CD4-positive, alpha-beta T cell treated with Interleukin-12 subunit alpha and Interleukin-12 subunit beta, for 1 hour (primary cell): ENCODE data around the gene COA8.
A peak's percentile ranks its signal among the peaks of the same experiment; 100 is the strongest.
"Not testable (repeated sequence)": the region's sequence is repeated elsewhere in the genome, so short reads cannot be mapped to it uniquely, and the experiment has no call there.

Experiments
- DNase-seq: peaks from one replicate; pipeline ENCODE4 v3.0.0-alpha.2; 2020

Gene COA8

GRCh38 chr14:103581206-103581605, 18.4 kb downstream of the COA8 start:
- no peak for DNase-seq

- DNase-seq = no peak
Measured at GRCh38 chr14:103581954-103582703, 19.4 kb downstream of the COA8 start.

DNA sequence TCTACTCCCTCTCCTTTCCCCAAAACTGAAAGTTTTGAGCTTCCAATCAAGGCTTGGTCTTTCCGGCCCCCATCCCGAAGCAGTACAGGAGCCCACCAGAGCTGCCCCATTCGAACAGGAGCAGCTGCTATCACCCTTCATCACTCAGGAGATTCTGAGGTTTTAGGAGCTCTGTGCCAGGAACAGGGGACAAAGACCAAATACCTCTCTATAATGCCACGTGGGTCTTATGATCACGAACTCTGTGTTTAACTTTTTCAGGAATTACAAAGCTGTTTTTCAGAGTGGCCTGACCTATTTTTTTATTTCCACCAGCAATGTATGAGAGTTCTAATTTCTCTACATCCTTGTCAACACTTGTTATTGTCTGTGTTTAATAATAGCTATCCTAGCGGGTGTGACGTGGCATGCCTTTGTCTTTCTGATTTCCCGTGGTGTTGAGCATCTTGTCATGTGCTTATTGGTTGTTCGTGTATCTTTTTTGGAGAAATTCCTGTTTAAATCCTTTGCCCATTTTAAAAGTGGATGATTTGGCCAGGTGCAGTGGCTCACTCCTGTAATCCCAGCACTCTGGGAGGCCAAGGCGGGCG, 21.7 kb downstream of the COA8 start:
- no peak for DNase-seq

DNA sequence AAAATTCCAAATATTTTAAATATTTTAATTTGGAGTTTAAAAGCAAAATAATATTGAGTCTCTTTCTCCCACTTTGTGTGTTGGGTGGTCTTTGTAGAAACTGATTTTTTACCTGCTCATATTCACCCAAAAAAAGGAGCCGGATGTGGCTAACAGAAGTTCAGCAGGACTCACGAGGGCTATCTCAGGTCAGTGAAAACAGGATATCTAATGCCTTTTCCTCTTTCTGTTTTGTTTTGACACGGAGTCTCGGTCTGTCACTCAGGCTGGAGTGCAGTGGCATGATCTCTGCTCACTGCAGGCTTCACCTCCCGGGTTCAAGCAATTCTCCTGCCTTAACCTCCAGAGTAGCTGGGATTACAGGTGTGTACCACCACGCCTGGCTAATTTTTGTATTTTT, 30.8 kb downstream of the COA8 start:
- DNase-seq = no peak

DNA sequence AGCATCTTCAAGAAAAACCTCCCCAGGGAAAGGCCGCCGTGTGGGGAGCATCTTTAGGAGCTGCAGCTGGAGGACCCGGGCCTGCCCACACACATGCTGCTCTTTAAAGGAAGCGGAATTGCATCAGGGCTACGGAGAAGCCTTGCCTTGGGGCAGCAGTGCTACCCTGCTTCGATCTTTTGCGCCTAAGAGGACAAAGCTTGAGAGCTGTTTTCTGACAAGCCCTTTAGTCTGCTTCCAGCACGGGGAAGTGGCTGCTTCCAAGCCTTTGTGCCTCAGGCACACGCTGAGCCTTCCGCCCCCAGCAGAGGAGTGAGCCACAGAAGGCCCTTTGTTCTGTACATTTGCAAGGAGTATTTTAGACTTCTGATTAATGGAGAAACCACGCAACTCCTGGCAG, 31.5 kb downstream of the COA8 start:
- DNase-seq = no peak

DNA sequence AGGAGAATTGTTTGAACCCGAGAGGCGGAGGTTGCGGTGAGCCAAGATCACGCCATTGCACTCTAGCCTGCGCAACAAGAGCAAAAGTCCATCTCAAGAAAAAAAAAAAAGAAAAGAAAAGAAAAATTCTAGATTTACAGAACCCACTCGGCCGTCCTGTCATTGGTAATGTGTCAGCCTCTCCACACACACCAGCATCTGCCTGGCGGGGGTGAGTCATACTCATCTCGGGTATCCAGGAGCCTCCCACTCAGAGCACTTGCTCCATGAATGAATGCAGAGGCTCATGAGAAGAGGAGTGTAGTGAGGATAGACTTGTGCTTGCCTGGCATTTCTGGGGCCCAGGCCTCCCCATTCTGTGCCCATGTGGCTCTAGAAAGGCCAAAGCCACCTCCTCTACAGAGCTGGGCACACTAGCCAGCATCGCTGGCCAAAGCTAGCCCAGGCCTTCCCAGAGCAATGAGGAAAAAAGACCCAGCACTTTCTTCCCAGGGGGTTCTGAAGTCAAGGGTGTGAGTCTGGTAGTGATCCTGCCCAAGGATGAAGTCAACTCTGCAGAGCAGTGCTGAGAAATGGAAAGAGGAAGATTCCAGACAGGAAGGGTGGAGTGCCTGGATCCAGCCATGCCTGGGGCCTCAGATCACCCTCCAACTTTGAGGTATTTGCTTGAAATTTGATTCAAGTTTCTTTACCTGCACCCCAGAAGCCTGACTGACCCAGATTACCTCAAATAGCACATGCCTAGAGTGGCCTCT, 35.0 kb downstream of the COA8 start:
- no peak for DNase-seq

DNA sequence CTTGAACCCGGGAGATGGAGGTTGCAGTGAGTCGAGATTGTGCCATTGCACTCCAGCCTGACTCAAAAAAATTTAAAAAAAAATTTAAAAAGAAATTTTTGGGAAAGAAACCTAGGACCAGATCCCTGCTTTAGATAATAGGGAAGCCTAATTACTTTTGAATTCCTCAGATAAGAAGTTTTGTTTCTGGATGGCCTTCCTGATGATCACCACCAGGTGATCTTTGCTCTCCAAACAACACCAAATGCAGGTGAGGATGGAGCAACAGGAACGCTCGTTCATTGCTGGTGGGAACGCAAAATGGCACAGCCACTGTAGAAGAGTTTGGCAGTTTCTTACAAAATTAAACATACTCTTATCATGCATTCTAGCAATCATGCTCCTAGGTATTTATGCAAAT, 37.7 kb downstream of the COA8 start:
- DNase-seq = no peak

DNA sequence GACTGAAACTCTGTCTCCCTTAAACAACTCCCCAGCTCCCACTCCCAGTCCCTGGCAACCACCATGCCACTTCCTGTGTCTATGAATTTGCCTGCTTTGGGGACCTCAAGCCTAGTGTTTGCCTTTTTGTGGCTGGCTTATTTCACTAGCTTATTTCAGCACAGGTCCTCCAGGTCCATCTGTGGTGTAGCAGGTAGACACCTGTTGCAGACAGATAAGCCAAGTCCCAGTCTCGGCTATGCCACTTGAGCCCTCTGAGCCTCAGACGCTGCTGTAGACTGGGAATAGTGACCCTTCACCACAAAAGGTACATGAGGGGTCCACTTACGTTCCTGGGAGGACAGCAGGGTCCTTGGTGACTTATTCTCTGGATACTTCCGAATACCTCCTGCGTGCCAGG, 41.9 kb downstream of the COA8 start:
- DNase-seq = no peak

GRCh38 chr14:103606963-103607668, 44.4 kb downstream of the COA8 start:
- DNase-seq = peak; percentile 60

GRCh38 chr14:103607822-103608221, 45.1 kb downstream of the COA8 start:
- no peak for DNase-seq

- not testable (repeated sequence) for DNase-seq
Measured at GRCh38 chr14:103609081-103609480, 46.3 kb downstream of the COA8 start.

DNA sequence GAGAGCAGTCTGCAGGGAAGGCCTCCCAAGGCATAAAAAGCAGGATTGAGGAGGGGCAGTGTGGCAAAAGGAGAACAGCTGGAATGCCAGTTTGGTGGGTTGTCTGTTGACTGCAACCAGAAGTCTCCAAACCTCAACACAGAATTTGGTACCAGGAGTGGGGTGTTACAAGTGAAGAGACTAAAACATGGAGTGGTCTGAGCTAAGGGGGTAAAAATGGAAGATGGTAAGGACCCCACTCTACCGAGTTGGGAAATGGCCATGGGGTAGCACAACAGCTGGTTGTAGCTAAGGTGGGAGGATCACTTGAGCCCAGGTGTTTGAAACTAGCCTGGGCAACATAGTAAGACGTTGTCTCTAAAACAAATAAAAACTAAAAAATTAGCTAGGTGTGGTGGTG, 48.5 kb downstream of the COA8 start:
- no peak for DNase-seq

DNA sequence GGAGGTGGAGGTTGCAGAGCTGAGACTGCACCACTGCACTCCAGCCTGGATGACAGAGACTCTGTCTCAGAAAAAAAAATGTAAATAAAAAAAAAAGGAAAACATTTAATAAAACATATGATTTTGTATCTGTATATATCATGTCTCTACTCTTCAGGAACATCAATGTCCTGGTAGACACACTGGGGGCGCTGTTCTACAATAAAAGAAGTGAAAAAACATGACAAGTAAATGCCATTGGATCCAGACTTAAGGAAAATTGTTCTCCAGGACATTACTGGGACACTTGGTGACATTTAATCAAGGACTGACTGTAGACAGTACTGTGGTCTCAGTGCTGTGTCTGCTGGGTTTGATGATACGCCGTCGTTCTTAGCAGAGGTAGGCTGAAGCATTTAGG, 50.8 kb downstream of the COA8 start:
- DNase-seq = peak; percentile 23

DNA sequence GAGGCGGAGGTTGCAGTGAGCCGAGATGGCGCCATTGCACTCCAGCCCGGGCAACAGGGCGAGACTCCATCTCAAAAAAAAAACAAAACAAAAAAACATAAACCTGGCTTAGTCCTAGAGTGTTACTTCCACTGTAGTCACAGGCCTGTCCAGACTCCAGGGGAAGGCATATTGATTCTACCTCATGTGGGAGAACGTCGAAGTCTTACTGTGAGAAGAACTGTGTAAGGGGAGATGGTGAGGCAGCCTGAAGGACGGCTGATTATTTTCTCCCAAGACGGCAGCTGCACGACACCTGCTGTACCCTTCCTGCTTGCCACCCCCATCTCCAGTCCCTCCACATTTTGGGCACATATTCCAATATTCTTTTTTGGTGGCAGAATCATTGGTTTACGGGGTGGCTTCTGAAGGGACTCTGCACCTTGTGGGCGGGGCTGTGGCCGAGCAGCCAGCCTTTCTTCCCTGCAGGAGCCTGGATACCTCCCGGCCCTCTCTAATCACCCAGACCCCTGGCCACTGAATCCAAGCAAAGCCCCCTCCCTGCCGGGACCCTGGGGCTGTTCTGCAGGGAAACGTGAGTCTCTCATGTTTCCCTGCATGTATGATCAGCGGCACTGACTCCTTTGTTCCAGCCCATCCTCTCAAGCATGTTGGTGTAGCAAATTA, 54.0 kb downstream of the COA8 start:
- DNase-seq = no peak

GRCh38 chr14:103619057-103619456, 56.3 kb downstream of the COA8 start:
- DNase-seq = no peak

GRCh38 chr14:103621860-103622259, 59.1 kb downstream of the COA8 start:
- DNase-seq = no peak

- no peak for DNase-seq
Measured at GRCh38 chr14:103623308-103623707, 60.5 kb downstream of the COA8 start.

- DNase-seq = no peak
Measured at GRCh38 chr14:103623883-103624482, 61.2 kb downstream of the COA8 start.

DNA sequence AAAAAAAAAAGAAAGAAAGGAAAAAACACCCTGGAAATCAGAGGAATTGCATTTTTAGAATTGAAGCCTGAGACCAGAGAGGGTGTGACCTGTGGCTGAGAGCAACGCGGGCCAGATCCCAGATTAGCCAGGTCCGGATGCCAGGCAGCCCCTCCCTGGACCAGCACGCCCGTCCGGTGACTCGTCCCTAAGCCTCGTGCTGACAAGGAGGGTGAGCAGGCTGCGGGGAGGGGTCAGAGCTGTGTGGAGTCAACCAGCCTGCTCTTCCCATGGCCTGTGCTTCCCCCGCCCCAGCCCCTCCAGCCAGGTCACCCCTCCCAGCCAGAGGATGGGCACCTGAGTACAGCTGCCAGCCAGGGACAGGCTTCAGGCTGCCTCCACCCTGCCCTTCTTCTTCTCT, 62.1 kb downstream of the COA8 start:
- no peak for DNase-seq

- peak; percentile 51 for DNase-seq
Measured at GRCh38 chr14:103625356-103626095, 62.8 kb downstream of the COA8 start.

DNA sequence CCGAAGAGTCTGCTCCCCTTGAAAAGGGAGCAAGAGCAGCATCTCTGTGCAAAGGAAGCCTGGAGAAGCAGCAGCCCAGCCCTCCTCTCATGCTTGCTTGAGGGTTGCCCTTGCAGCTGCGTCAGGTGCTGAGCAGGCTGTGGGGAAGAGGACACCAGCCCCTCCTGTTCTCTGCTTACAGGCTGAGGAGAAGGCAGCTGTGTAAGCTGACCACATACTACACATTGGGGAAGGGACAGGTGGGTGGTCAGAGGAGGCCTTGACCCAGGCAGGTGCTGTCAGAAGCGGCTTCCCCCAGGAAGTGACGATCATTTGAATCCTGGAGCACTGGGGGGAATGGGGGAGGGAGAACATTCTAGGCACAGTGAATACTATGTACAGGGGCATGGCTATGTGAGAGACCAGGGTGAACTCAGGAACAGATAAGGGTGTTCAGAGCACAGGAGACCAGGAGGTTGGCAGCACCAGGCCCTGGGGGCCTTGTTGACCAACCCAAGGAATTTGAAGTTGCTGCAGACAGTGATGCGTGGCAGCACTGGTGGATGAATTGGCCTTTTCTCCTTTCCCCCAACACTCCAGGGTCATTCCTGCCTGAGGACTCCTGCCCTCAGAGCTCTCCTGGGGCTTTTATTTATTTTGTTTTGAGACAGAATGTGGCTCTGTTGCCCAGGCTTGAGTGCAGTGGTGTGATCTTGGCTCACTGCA, 63.5 kb downstream of the COA8 start:
- no peak for DNase-seq
